Caco-2 (cell line): ENCODE data around the gene DCAF5. TPM values are rescaled to one million over a fixed set of nuclear protein-coding genes. Genes with fewer than 3 reads are reported as not detected.

Experiments used
- BruUV-seq: library from RNA; stranded (reverse); fragments of 400-500 nt; replicated peaks from 2 replicates; lab custom pipeline; 2021; lab: Mats Ljungman, UMichigan
- CTCF ChIA-PET: fragments of 300-600 bp; sonication (Branson Sonifier 250); formaldehyde crosslinking; loops from one replicate; lab custom pipeline; 2022; ENCODE audit warnings: antibody characterized with exemption; lab: Charles Lee
- POLR2A ChIA-PET: fragments of 300-600 bp; sonication (Branson Sonifier 250); formaldehyde crosslinking; loops from one replicate; lab custom pipeline; 2022; ENCODE audit warnings: antibody characterized with exemption; lab: Charles Lee
- DNase-seq, 2 experiments: peaks; one replicate each; pipeline versions ENCODE4 v3.0.0 to v3.0.0-alpha.2; 2020 to 2022
- H3K27me3 ChIP-seq: replicated peaks from 2 replicates; pipeline ENCODE4 v1.6.0; 2011; ENCODE audit warnings: low read length; ENCODE audit not compliant: control insufficient read depth, insufficient read depth
- H3K36me3 ChIP-seq: 2 replicates; pipeline ENCODE4 v1.5.1; 2011; ENCODE audit warnings: low read length; ENCODE audit not compliant: control insufficient read depth, insufficient read depth
- H3K4me1 ChIP-seq: fragments of 250-450 bp; sonication (Bioruptor Pico); 2 replicates; pipeline ENCODE4 v1.5.1; 2020; ENCODE audit warnings: mild to moderate bottlenecking
- H3K4me3 ChIP-seq: 2 replicates; pipeline ENCODE4 v1.5.1; 2011; ENCODE audit warnings: low read depth, mild to moderate bottlenecking, control low read depth, low read length
- H3K9me3 ChIP-seq: fragments of 250-450 bp; sonication (Bioruptor Pico); 2 replicates; pipeline ENCODE4 v1.5.1; 2020; ENCODE audit warnings: mild to moderate bottlenecking, moderate library complexity
- H3K27ac Mint-ChIP-seq: one replicate; pipeline ENCODE4 v1.8.0; 2022; ENCODE audit warnings: mixed read lengths; ENCODE audit not compliant: unreplicated experiment
- H3K27me3 Mint-ChIP-seq: one replicate; pipeline ENCODE4 v1.8.0; 2022; ENCODE audit warnings: mixed read lengths; ENCODE audit not compliant: insufficient read depth, unreplicated experiment
- H3K36me3 Mint-ChIP-seq: one replicate; pipeline ENCODE4 v1.8.0; 2022; ENCODE audit warnings: mild to moderate bottlenecking, mixed read lengths; ENCODE audit not compliant: insufficient read depth, unreplicated experiment
- H3K4me1 Mint-ChIP-seq: one replicate; pipeline ENCODE4 v1.8.0; 2022; ENCODE audit warnings: low read depth, mixed read lengths; ENCODE audit not compliant: unreplicated experiment
- H3K4me3 Mint-ChIP-seq: one replicate; pipeline ENCODE4 v1.8.0; 2022; ENCODE audit warnings: mild to moderate bottlenecking, moderate library complexity, mixed read lengths; ENCODE audit not compliant: unreplicated experiment
- H3K9me3 Mint-ChIP-seq: one replicate; pipeline ENCODE4 v1.8.0; 2022; ENCODE audit warnings: mixed read lengths; ENCODE audit not compliant: unreplicated experiment
- CTCF ChIP-seq, 2 experiments: fragments of 200-600 bp in 1 of 2; IDR thresholded peaks; 1 replicate in 1 of 2; 2 replicates in 1 of 2; pipeline versions ENCODE4 v1.5.1 to v1.8.0; 2011 to 2022; ENCODE audit warnings: antibody characterized with exemption in 1 of 2, control low read depth in 1 of 2, inconsistent platforms in 1 of 2, low read depth in 1 of 2, low read length in 1 of 2, mild to moderate bottlenecking in 1 of 2, moderate library complexity in 1 of 2; ENCODE audit not compliant: insufficient read depth in 1 of 2, severe bottlenecking in 1 of 2, unreplicated experiment in 1 of 2
- intact Hi-C: fragments of 100-400 bp; cut with micrococcal nuclease; formaldehyde crosslinking; loops from one replicate; pipeline ENCODE4 v1.10.0; 2022; ENCODE audit not compliant: unreplicated experiment
- total RNA-seq: library from RNA; stranded (reverse); gene quantifications from 2 replicates; pipeline ENCODE4 v1.2.3, GENCODE V29; 2022

DCAF5 gene
- total RNA-seq, 1 experiment from 2014 or later: 34.8 TPM

- CTCF ChIA-PET: no interaction called here
- Mint-ChIP-seq H3K4me1 (peaks cover 9% of the 10 kb centered on the region), H3K27me3 (no peaks in the 10 kb centered on the region), H3K9me3 (no peaks in the 10 kb centered on the region), H3K4me3 (no peak overlapping the region), H3K36me3 (no peaks in the 10 kb centered on the region), H3K27ac (no peak overlapping the region)
- H3K36me3 ChIP-seq: no peaks in the 10 kb centered on the region
- intact Hi-C loops: no loop called here
- H3K4me1 ChIP-seq: 0 out of 2 replicates have a peak, but pooled peaks cover 10% of the 10 kb centered on the region
- no peaks in the 10 kb centered on the region for H3K9me3 ChIP-seq
- no TSS peak for BruUV-seq
- TF ChIP-seq CTCF (IDR thresholded peaks at IDR 0.05; ENCODE audit: insufficient read depth in 1 of 2, low read depth in 1 of 2, low read length in 1 of 2, severe bottlenecking in 1 of 2, unreplicated experiment in 1 of 2): no peak
- H3K4me3 ChIP-seq: no peak overlapping the region
- DNase-seq: no peak
- H3K27me3 ChIP-seq: no peaks in the 10 kb centered on the region
- POLR2A ChIA-PET: no interaction called here
Observed at GRCh38 chr14:69156224-69156623, 3.3 kb upstream of the DCAF5 start.

GRCh38 chr14:69154779-69155178, 1.9 kb upstream of the DCAF5 start:
- Histone ChIP-seq H3K4me3 (no peak overlapping the region), H3K36me3 (no peaks in the 10 kb centered on the region), H3K4me1 (0 out of 2 replicates have a peak, but pooled peaks cover 12% of the 10 kb centered on the region), H3K27me3 (no peaks in the 10 kb centered on the region), H3K9me3 (no peaks in the 10 kb centered on the region)
- no peaks in the 10 kb centered on the region for H3K36me3 Mint-ChIP-seq
- no peaks in the 10 kb centered on the region for H3K9me3 Mint-ChIP-seq
- H3K27me3 Mint-ChIP-seq: no peaks in the 10 kb centered on the region
- DNase-seq: peak; percentile 23 to 31
- intact Hi-C loops: no loop called here
- H3K4me1 Mint-ChIP-seq: peaks cover 6% of the 10 kb centered on the region
- BruUV-seq: no TSS peak
- ChIA-PET POLR2A (no interaction called here), CTCF (no interaction called here)
- TF ChIP-seq CTCF (IDR thresholded peaks at IDR 0.05; ENCODE audit: insufficient read depth in 1 of 2, low read depth in 1 of 2, low read length in 1 of 2, severe bottlenecking in 1 of 2, unreplicated experiment in 1 of 2): no peak
- H3K27ac Mint-ChIP-seq: no peak overlapping the region
- no peak overlapping the region for H3K4me3 Mint-ChIP-seq

- Mint-ChIP-seq H3K27me3 (no peaks in the 10 kb centered on the region), H3K27ac (no peak overlapping the region), H3K36me3 (peaks cover 8% of the 10 kb centered on the region), H3K4me1 (peaks cover 12% of the 10 kb centered on the region), H3K9me3 (no peaks in the 10 kb centered on the region), H3K4me3 (peak overlapping the region; percentile 89)
- peak in 1 of 2 experiments; percentile 18 for DNase-seq
- 0 out of 2 replicates have a peak, but pooled peaks cover 14% of the 10 kb centered on the region for H3K4me1 ChIP-seq
- CTCF ChIA-PET: no interaction called here
- POLR2A ChIA-PET: interaction anchor here (0.9 kb wide), 1 partner anchor 37 kb away, joined by 3 read pairs; the partner anchor contains the start of gene EXD2
- intact Hi-C loops: loop anchor here (1.0 kb wide), 1 partner anchor 37 kb away; the partner anchor contains the start of gene EXD2
- peak overlapping the region; percentile 87 for H3K4me3 ChIP-seq
- no peaks in the 10 kb centered on the region for H3K36me3 ChIP-seq
- H3K27me3 ChIP-seq: no peaks in the 10 kb centered on the region
- TF ChIP-seq CTCF (IDR thresholded peaks at IDR 0.05; ENCODE audit: insufficient read depth in 1 of 2, low read depth in 1 of 2, low read length in 1 of 2, severe bottlenecking in 1 of 2, unreplicated experiment in 1 of 2): no peak
- BruUV-seq: TSS peak; percentile 82
- H3K9me3 ChIP-seq: no peaks in the 10 kb centered on the region
Observed at GRCh38 chr14:69153873-69154270, 953 bp upstream of the DCAF5 start.
